Activated gamma-delta T cell (primary cell): ENCODE measurements around the gene CFDP1.

Source experiments
- DNase-seq: peaks from one replicate; lab custom pipeline; 2025; lab: John Stamatoyannopoulos, UW

CFDP1 gene

GRCh38 chr16:75319513-75320411 lies 113.5 kb downstream of the CFDP1 start:
- DNase-seq, result no peak

GRCh38 chr16:75318737-75319136 lies 114.6 kb downstream of the CFDP1 start:
- no peak for DNase-seq

- DNase-seq, result no peak
These were observed 115.8 kb downstream of the CFDP1 start for GRCh38 chr16:75317532-75317931.

DNA sequence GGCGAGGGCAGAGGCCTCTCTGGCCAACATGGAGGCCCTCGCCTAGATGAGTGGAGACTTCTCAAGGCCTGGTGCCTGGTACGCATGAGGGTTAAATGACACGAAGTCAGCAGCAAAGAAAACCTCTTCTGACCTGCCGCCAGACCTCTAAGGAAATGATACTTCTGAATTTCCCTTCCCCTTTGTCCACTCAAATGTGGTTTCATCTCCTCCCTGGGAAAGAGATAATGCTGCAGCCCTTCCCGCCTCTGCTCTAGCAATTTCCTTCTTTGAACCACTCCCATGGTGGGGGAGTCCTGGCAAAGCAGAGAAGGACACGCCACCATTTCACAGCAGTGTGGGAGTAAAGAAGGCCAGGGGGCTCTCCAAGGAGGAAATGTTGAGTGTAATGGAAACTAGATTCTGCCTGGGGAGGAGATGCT lies 116.2 kb downstream of the CFDP1 start:
- no peak for DNase-seq

DNA sequence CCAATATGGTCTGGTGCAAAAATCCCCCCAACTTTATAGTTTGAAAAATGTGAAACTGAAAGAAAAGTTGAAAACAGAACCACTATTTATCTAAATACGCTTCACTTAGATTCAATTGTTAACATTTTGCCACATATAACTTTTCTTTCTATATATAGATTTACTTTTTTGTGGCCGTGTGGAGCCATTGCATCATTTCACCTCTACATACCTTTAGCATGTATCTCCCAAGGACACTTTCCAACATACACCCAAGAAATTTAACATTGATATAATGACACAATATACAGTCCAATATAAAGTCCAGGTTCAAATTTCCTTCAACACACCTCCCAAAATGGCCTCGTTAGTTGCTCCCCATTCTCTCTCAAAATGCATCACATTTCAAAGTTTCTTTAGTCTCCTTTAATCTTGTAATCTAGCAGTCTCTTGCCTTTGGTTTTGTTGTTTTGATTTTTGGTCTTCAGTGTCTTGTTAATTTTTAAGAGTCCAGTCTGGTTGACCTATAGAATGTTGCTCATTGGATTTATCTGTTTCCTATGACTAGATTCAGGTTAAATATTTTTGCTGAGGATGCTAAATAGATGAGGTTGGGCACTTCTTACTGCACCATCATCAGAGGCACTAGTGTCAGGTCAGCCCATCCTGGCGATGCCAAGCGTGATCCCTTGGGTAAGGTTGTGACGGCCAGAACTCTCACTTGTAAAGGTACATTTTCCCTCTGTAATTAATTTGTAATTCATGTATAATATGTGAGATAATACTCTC lies 117.6 kb downstream of the CFDP1 start:
- DNase-seq, result no peak

- no peak for DNase-seq
These were observed 120.4 kb downstream of the CFDP1 start for GRCh38 chr16:75312875-75313274.

- DNase-seq, result no peak
These were observed 121.8 kb downstream of the CFDP1 start for GRCh38 chr16:75311383-75311938.

GRCh38 chr16:75310541-75310940 lies 122.8 kb downstream of the CFDP1 start:
- no peak for DNase-seq

DNA sequence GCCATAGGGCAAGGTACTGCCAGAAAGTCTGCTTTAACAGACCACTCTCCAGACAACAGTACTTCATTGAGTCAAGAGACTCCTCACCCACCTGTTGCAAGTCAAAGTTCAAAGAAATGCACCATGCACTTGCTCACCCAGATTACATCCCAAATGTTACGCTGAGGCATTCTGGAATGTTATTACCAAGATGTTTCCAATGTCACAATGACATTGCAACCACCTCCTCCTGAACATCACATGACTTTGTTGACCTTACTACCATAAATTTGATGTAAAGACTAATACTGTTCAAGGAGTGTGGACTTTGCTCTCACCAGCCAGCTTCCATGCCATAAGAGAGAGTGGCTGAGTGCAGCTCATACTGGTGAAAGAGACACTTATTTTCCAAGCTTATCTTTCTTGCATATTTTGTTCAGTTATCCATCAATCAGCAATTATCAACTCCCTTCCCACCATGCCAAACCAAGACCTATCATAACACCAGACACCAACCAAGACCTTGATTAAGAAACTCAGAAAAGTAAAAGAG lies 123.3 kb downstream of the CFDP1 start:
- no peak for DNase-seq

- no peak for DNase-seq
These were observed 124.1 kb downstream of the CFDP1 start for GRCh38 chr16:75309156-75309555.

- DNase-seq, result no peak
These were observed 125.3 kb downstream of the CFDP1 start for GRCh38 chr16:75308011-75308410.

GRCh38 chr16:75307506-75307905 lies 125.8 kb downstream of the CFDP1 start:
- no peak for DNase-seq

DNA sequence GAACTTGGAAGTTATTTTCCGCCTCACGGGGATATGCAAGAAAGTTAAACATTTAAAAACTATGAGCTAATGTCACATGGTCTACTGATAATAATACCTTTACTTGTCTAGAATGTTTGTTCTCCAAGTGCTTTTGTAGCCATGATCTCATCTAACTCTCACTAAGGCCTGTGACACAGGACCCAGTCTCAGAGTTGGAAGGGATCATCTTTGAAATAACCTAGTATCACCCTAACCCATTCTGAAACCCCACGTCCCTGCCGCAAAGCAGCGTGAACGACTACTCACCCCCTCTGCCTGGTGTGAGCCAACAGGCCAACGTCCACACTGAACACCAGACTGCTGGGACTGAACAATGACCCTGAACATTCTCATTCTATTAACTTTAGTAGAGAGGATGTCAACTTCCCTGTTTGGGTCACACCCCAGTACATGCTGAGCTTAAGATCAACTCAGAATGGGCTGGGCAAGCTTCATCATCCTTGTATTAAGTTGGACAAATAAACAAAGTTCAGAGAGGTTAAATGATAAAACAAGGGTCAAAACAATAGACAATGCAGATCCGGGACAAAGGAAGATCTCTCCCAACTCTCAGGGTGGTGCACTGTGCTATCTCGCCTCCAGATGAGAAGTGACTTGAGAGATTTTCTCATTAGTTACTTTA lies 127.1 kb downstream of the CFDP1 start:
- no peak for DNase-seq

- DNase-seq, result no peak
These were observed 127.8 kb downstream of the CFDP1 start for GRCh38 chr16:75305364-75306098.

GRCh38 chr16:75304521-75305363 lies 128.6 kb downstream of the CFDP1 start:
- no peak for DNase-seq

DNA sequence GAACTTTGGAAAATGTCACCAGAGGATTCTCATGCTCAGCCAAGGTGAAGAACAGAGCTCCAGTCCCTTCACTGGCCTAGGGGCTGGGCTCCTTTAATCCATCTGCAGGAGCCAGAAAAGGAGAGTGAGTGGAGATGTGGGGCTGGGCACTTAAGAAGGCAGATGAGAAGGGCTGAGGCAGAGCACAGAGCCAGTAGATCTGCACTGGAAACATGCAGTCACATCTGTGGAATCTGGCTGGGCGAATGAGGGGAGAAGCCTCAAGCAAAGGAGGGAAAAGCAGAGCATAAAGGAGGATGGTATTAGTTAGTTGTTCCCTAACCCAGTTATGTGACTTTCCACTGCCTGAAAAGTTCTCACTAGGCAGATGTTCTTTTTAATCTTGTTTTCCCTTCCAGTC lies 131.5 kb downstream of the CFDP1 start:
- no peak for DNase-seq

- no peak for DNase-seq
These were observed 135.0 kb downstream of the CFDP1 start for GRCh38 chr16:75298267-75298666.

DNA sequence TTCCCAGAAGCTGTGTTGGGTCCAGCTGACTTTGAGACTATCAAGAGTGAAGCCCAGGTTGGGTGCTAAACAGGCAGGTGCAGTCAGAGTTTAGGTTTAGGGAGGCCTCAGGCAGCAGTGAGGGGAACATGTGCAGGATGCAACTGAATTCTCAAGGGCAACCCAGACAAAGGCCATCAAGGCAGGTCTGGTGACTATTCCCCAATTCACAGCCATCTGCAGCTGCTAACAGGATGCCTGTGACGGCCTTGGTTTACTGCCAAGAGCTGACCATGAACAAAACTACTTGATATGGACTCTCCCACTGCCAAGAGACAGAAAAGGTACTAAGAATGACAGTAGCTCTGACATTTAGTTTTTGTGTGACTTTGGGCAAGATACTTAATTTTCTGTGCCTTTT lies 136.7 kb downstream of the CFDP1 start:
- no peak for DNase-seq

DNA sequence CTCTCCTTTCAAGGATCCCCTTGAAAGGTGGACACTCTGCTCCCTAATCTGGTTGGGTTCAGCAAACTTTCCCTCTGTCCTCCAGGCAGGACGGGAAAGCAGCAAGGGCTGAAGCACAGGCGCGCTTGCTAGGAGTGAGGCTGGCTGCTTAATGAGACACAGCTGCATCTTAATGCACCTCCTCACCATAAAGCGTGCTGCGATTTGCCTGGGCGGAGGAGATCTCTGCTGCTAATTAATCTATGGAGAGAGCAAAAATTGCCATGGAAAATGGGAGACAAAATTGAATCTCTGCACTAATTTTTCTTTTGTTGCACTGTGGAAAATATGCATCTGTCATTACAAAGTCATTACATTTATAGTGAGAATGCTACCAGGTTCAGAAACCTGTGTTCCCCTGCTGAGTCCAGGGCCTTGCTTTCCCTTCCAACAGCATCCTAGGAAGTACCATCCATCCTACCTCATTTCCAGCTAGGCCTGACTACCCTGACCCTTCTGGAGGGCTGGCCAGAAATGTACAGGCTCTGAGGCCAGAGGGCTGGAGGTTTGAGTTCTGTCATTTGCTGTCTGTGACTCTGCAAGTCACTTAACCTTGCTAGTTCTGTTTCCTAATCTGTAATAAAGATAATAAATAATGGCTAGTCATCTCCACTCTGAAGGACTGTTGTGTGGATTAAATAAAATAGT lies 138.4 kb downstream of the CFDP1 start:
- DNase-seq, result no peak

- no peak for DNase-seq
These were observed 139.5 kb downstream of the CFDP1 start for GRCh38 chr16:75293772-75294171.
